Esophagus (tissue), 2 donors: ENCODE results near the gene ZNF497. TPM values are rescaled to one million over a fixed set of nuclear protein-coding genes. Genes with fewer than 3 reads are reported as not detected.

ENCODE experiments used
- polyA plus RNA-seq, 2 donors: library from polyadenylated mRNA; stranded (reverse); fragments of 200-250 nt; gene quantifications; one replicate each; pipeline ENCODE4 v1.2.3, GENCODE V29; 2013
- donor health status: healthy with polysubstance abuse.
- donor health status: Bipolar disorder and iron deficiency.

Gene ZNF497
- polyA plus RNA-seq, 2 donors: 0.96 to 2.2 TPM

Other genes with a start within 250 kb of the ZNF497 start
- gene ZNF329, start 212.0 kb downstream of the ZNF497 start, polyA plus RNA-seq: 1 to 10 TPM; 2.0 to 2.3 TPM
- gene ZNF274, start 179.7 kb downstream of the ZNF497 start, polyA plus RNA-seq: 10 to 100 TPM; 15.4 to 16.7 TPM
- 10 to 100 TPM; 14.7 to 17.9 TPM for gene ZNF544, start 133.8 kb downstream of the ZNF497 start, polyA plus RNA-seq
- gene ZNF8, start 83.8 kb downstream of the ZNF497 start, polyA plus RNA-seq: 1 to 10 TPM in 1 of 2 donors, under 1 TPM in 1; 0.91 to 1.6 TPM
- gene ERVK3-1, start 57.4 kb downstream of the ZNF497 start, polyA plus RNA-seq: 10 to 100 TPM; 15.2 to 23.1 TPM
- gene ZSCAN22, start 35.8 kb downstream of the ZNF497 start, polyA plus RNA-seq: 1 to 10 TPM in 1 of 2 donors, under 1 TPM in 1; 0.87 to 1.0 TPM
- 10 to 100 TPM in 1 of 2 donors, 1 to 10 TPM in 1; 5.4 to 10.6 TPM for gene A1BG, start 9.3 kb downstream of the ZNF497 start, polyA plus RNA-seq
- 1 to 10 TPM; 2.5 to 2.8 TPM for gene ZNF837, start 18.3 kb upstream of the ZNF497 start, polyA plus RNA-seq
- gene RPS5, start 24.5 kb upstream of the ZNF497 start, polyA plus RNA-seq: 1,000 to 10,000 TPM in 1 of 2 donors, 100 to 1,000 TPM in 1; 725 to 1,912 TPM
- gene RNF225, start 32.9 kb upstream of the ZNF497 start, polyA plus RNA-seq: 1 to 10 TPM; 1.6 to 4.6 TPM
- 1 to 10 TPM; 3.9 to 8.9 TPM for gene ZNF584, start 45.9 kb upstream of the ZNF497 start, polyA plus RNA-seq
- under 1 TPM; 0.83 to 0.89 TPM for gene ZNF132, start 77.4 kb upstream of the ZNF497 start, polyA plus RNA-seq
- gene ZNF324B, start 88.9 kb upstream of the ZNF497 start, polyA plus RNA-seq: 1 to 10 TPM; 2.4 to 2.8 TPM
- 1 to 10 TPM; 5.1 to 5.6 TPM for gene ZNF324, start 104.3 kb upstream of the ZNF497 start, polyA plus RNA-seq
- gene ZNF446, start 113.6 kb upstream of the ZNF497 start, polyA plus RNA-seq: 1 to 10 TPM; 6.9 to 9.9 TPM
- gene SLC27A5, start 149.2 kb upstream of the ZNF497 start, polyA plus RNA-seq: 1 to 10 TPM; 7.0 to 7.2 TPM
- 1 to 10 TPM; 6.4 to 7.4 TPM for gene ZBTB45, start 157.1 kb upstream of the ZNF497 start, polyA plus RNA-seq
- gene TRIM28, start 181.3 kb upstream of the ZNF497 start, polyA plus RNA-seq: 100 to 1,000 TPM; 159 to 175 TPM
- gene CHMP2A, start 192.4 kb upstream of the ZNF497 start, polyA plus RNA-seq: 100 to 1,000 TPM; 174 to 262 TPM
- 10 to 100 TPM; 22.7 to 41.4 TPM for gene UBE2M, start 195.9 kb upstream of the ZNF497 start, polyA plus RNA-seq
- 10 to 100 TPM; 15.3 to 35.9 TPM for gene MZF1, start 210.6 kb upstream of the ZNF497 start, polyA plus RNA-seq